SK-N-SH (cell line): Measurements from ENCODE around the gene CD53. TPM values are rescaled to one million over a fixed set of nuclear protein-coding genes. Genes with fewer than 3 reads are reported as not detected.
"Not testable (repeated sequence)": the region's sequence is repeated elsewhere in the genome, so short reads cannot be mapped to it uniquely, and the experiment has no call there.

ENCODE experiments used
- CTCF ChIA-PET: fragments of 300-600, 350-600 bp; formaldehyde crosslinking; extraction: SDS; loops from one replicate; lab custom pipeline; 2021; lab: Yijun Ruan, JAX
- POLR2A ChIA-PET: fragments of 350-600 bp; sonication (Branson Sonifier 250); formaldehyde crosslinking; extraction: SDS; loops from one replicate; lab custom pipeline; 2020; ENCODE audit warnings: antibody characterized with exemption, inconsistent platforms; lab: Yijun Ruan, JAX
- DNase-seq: peaks from one replicate; pipeline ENCODE4 v3.0.0; 2012
- H2AFZ ChIP-seq: fragments of 200-600 bp; sonication (generic); 2 replicates; pipeline ENCODE4 v1.8.1; 2016; ENCODE audit warnings: antibody characterized with exemption, mild to moderate bottlenecking, low read depth
- H3F3A ChIP-seq: fragments of 200-600 bp; sonication (generic); replicated peaks from 2 replicates; pipeline ENCODE3; 2016; ENCODE audit warnings: antibody characterized with exemption, mild to moderate bottlenecking; ENCODE audit not compliant: insufficient read depth
- H3K27ac ChIP-seq, 2 experiments: fragments of 200-500 bp in 1 of 2; fragments of 200-600 bp in 1 of 2; sonication (Bioruptor generic) in 1 of 2; sonication (generic), shearing (Covaris generic) in 1 of 2; 2 replicates each; pipeline versions ENCODE4 v1.5.1 to v1.6.1; 2014 to 2016; ENCODE audit warnings: low read depth in 2 of 2, inconsistent platforms in 1 of 2, low read length in 1 of 2, mild to moderate bottlenecking in 1 of 2, mixed read lengths in 1 of 2
- H3K27me3 ChIP-seq: fragments of 200-600 bp; sonication (generic), shearing (Covaris generic); 2 replicates; pipeline ENCODE4 v1.6.1; 2016; ENCODE audit warnings: mixed run types; ENCODE audit not compliant: insufficient read depth
- H3K36me3 ChIP-seq, 2 experiments: fragments of 200-500 bp in 1 of 2; fragments of 200-600 bp in 1 of 2; sonication (Bioruptor generic) in 1 of 2; sonication (generic) in 1 of 2; replicated peaks in 1 of 2; 2 replicates each; pipeline versions ENCODE3 to v1.5.1; 2014 to 2016; ENCODE audit warnings: low read length in 1 of 2, mild to moderate bottlenecking in 1 of 2; ENCODE audit not compliant: insufficient read depth in 2 of 2, control insufficient read depth in 1 of 2
- H3K4me1 ChIP-seq, 2 experiments: fragments of 200-500 bp in 1 of 2; fragments of 200-600 bp in 1 of 2; sonication (Bioruptor generic) in 1 of 2; sonication (generic), shearing (Covaris generic) in 1 of 2; 2 replicates each; pipeline versions ENCODE4 v1.5.1 to v1.6.1; 2014 to 2016; ENCODE audit warnings: low read depth in 1 of 2, low read length in 1 of 2, mixed run types in 1 of 2; ENCODE audit not compliant: insufficient read depth in 2 of 2, control insufficient read depth in 1 of 2
- H3K4me2 ChIP-seq: fragments of 200-600 bp; sonication (generic), shearing (Covaris generic); 2 replicates; pipeline ENCODE4 v1.6.1; 2017; ENCODE audit warnings: mixed run types
- H3K4me3 ChIP-seq, 2 experiments: fragments of 200-500 bp in 1 of 2; fragments of 200-600 bp in 1 of 2; sonication (Bioruptor generic) in 1 of 2; sonication (generic), shearing (Covaris generic) in 1 of 2; 2 replicates each; pipeline versions ENCODE4 v1.5.1 to v1.8.1; 2014 to 2016; ENCODE audit warnings: low read depth in 2 of 2, inconsistent platforms in 1 of 2, low read length in 1 of 2, mild to moderate bottlenecking in 1 of 2, mixed read lengths in 1 of 2, moderate library complexity in 1 of 2
- H3K79me2 ChIP-seq: fragments of 200-600 bp; sonication (generic); 2 replicates; pipeline ENCODE4 v1.8.1; 2017; ENCODE audit warnings: mild to moderate bottlenecking; ENCODE audit not compliant: insufficient read depth
- H3K9ac ChIP-seq: fragments of 200-600 bp; sonication (generic); 2 replicates; pipeline ENCODE4 v1.6.1; 2017; ENCODE audit warnings: mixed run types
- H3K9me2 ChIP-seq: fragments of 200-600 bp; sonication (generic); 2 replicates; pipeline ENCODE4 v1.6.1; 2017; ENCODE audit warnings: mixed run types
- H3K9me3 ChIP-seq: fragments of 200-600 bp; sonication (generic); 2 replicates; pipeline ENCODE4 v1.6.1; 2017; ENCODE audit warnings: mixed run types, mild to moderate bottlenecking, moderate library complexity
- H4K20me1 ChIP-seq: fragments of 200-600 bp; sonication (generic); 2 replicates; pipeline ENCODE4 v1.6.1; 2017; ENCODE audit warnings: mild to moderate bottlenecking, mixed run types; ENCODE audit not compliant: insufficient read depth
- CHD2 ChIP-seq: fragments of 150-350 bp; IDR thresholded peaks from 2 replicates; pipeline ENCODE4 v1.6.1; 2018; ENCODE audit warnings: low read length; ENCODE audit not compliant: partially characterized antibody
- CTCF ChIP-seq: fragments of 200-600 bp; sonication (generic); IDR thresholded peaks from 2 replicates; pipeline ENCODE4 v1.6.1; 2017; ENCODE audit warnings: antibody characterized with exemption, mild to moderate bottlenecking, moderate library complexity
- NFIC ChIP-seq: IDR thresholded peaks from 2 replicates; pipeline ENCODE4 v1.4.0; 2012; ENCODE audit warnings: borderline replicate concordance
- PBX3 ChIP-seq: IDR thresholded peaks from 2 replicates; pipeline ENCODE4; 2012
- RAD21 ChIP-seq: IDR thresholded peaks from 2 replicates; pipeline ENCODE4 v1.6.1; 2012; ENCODE audit warnings: mild to moderate bottlenecking, low read length
- SIN3A ChIP-seq: IDR thresholded peaks from 2 replicates; pipeline ENCODE4 v1.6.1; 2012; ENCODE audit warnings: low read depth, mild to moderate bottlenecking, low read length, moderate library complexity, borderline replicate concordance
- SMC3 ChIP-seq: IDR thresholded peaks from 2 replicates; pipeline ENCODE4 v1.6.1; 2012; ENCODE audit warnings: low read depth, low read length, improper control_type of control experiment
- WGBS: methylation state at CpG from one replicate; pipeline ENCODE4 v1.1.6; 2017; ENCODE audit warnings: low lambda C conversion rate; 5-methylcytosine and 5-hydroxymethylcytosine counted together
- polyA plus RNA-seq, 3 experiments: library from polyadenylated mRNA; depleted of rRNA; stranded (reverse); fragments of >200 nt; gene quantifications; 2 replicates each; pipeline ENCODE4 v1.2.3, GENCODE V29; 2012
- TF ChIP-seq, protein P1 (sequence below): IDR thresholded peaks from 2 replicates; pipeline ENCODE4 v1.4.0; 2012; ENCODE audit warnings: low read depth, borderline replicate concordance

The CD53 gene
- polyA plus RNA-seq, 1 of the 3 experiments (the other 2 are of a cell fraction): not detected

- TF ChIP-seq NFIC: no peak
- no peak for TF ChIP-seq SIN3A
- no peak for TF ChIP-seq CHD2
- TF ChIP-seq, protein P1, sequence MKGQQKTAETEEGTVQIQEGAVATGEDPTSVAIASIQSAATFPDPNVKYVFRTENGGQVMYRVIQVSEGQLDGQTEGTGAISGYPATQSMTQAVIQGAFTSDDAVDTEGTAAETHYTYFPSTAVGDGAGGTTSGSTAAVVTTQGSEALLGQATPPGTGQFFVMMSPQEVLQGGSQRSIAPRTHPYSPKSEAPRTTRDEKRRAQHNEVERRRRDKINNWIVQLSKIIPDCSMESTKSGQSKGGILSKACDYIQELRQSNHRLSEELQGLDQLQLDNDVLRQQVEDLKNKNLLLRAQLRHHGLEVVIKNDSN: no peak
- TF ChIP-seq SMC3: no peak
These were observed 48.8 kb upstream of the CD53 start (continued) for GRCh38 chr1:110824192-110824591.

DNA sequence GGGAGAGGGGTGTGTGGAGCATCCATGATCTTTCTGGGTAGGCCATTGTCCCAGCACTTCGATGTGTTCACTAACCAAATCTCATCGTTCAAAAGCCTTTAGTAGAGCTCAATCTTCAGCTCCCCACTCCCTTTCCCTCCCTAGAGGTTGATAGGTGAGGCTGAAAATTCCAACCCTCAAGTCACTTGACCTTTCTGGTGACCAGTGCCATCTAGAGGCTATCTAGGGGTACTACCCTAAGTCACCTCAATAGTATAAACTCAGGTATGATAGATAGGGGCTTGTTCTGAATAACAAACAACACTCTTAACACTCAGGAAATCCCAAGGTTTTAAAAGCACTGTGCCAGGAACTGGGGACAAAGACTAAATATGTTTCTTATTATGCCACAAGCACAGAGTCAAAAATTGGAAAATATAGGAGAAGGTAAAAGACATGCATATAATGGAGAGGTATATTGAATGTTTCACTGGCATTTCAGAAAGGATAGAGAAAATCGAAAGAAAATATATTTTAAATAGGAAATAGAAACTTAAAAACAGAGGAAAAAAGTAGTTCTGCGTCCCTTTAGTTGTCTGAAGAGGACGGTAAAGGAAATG, 42.9 kb upstream of the CD53 start:
- POLR2A ChIA-PET: no interaction called here
- Histone ChIP-seq H3K36me3 (no peaks in the 10 kb centered on the region), H2AFZ (no peak overlapping the region), H3K27me3 (no peaks in the 10 kb centered on the region), H3K4me3 (no peak overlapping the region), H3K4me1 (no peaks in the 10 kb centered on the region), H4K20me1 (no peaks in the 10 kb centered on the region), H3K9me3 (no peaks in the 10 kb centered on the region), H3K27ac (no peak overlapping the region), H3K9ac (no peak overlapping the region), H3K9me2 (no peaks in the 10 kb centered on the region), H3K79me2 (no peaks in the 10 kb centered on the region), H3F3A (no peaks in the 10 kb centered on the region)
- peak; percentile 30 for DNase-seq
- CTCF ChIA-PET: interaction anchor here (0.6 to 2.4 kb wide), 10 partner anchors 8 to 274 kb away, joined by 3 to 11 read pairs (median 3); no protein-coding TSS in a partner anchor
- WGBS: 8% methylated on average over 5 of the region's 5 CpGs
- no peak for TF ChIP-seq PBX3
- TF ChIP-seq CTCF: peak; percentile 78
- TF ChIP-seq RAD21: peak; percentile 43
- no peak for TF ChIP-seq CHD2
- TF ChIP-seq, all 33 proteins: peak for 2
- no peak overlapping the region for H3K4me2 ChIP-seq

GRCh38 chr1:110833779-110834178, 39.2 kb upstream of the CD53 start:
- POLR2A ChIA-PET: not testable (repeated sequence)

More at GRCh38 chr1:110833779-110834178, 39.2 kb upstream of the CD53 start:
- H3K27ac ChIP-seq, H3F3A ChIP-seq, H4K20me1 ChIP-seq, H3K9me2 ChIP-seq, H3K4me2 ChIP-seq, H3K9me3 ChIP-seq, H3K27me3 ChIP-seq, DNase-seq, H3K4me1 ChIP-seq, H3K4me3 ChIP-seq, H3K9ac ChIP-seq, H3K36me3 ChIP-seq, H2AFZ ChIP-seq, H3K79me2 ChIP-seq: not testable (repeated sequence)
- WGBS: 7% methylated on average over 3 of the region's 3 CpGs
- CTCF ChIA-PET: interaction anchor here (1.4 kb wide), 1 partner anchor 53 kb away, joined by 4 read pairs; no protein-coding TSS in a partner anchor
